Endothelial cell (in vitro differentiated cells): ENCODE data around the gene ISX. TPM values are rescaled to one million over a fixed set of nuclear protein-coding genes. Genes with fewer than 3 reads are reported as not detected.

Experiments used
- DNase-seq: peaks from one replicate; pipeline ENCODE4 v3.0.0; 2021; ENCODE audit warnings: low spot score
- H3K27ac Mint-ChIP-seq: one replicate; pipeline ENCODE4 v1.8.0; 2021; ENCODE audit warnings: mixed read lengths, inconsistent platforms; ENCODE audit not compliant: unreplicated experiment
- H3K27me3 Mint-ChIP-seq: one replicate; pipeline ENCODE4 v1.8.0; 2021; ENCODE audit warnings: mild to moderate bottlenecking, moderate library complexity, mixed read lengths, inconsistent platforms; ENCODE audit not compliant: unreplicated experiment
- H3K36me3 Mint-ChIP-seq: one replicate; pipeline ENCODE4 v1.8.0; 2021; ENCODE audit warnings: mild to moderate bottlenecking, low read depth, mixed read lengths, inconsistent platforms; ENCODE audit not compliant: unreplicated experiment
- H3K4me1 Mint-ChIP-seq: one replicate; pipeline ENCODE4 v1.8.0; 2021; ENCODE audit warnings: mild to moderate bottlenecking, mixed read lengths, inconsistent platforms; ENCODE audit not compliant: unreplicated experiment
- H3K4me3 Mint-ChIP-seq: one replicate; pipeline ENCODE4 v1.8.0; 2021; ENCODE audit warnings: mild to moderate bottlenecking, mixed read lengths, inconsistent platforms; ENCODE audit not compliant: unreplicated experiment
- H3K9me3 Mint-ChIP-seq: one replicate; pipeline ENCODE4 v1.8.0; 2021; ENCODE audit warnings: mixed read lengths, inconsistent platforms; ENCODE audit not compliant: unreplicated experiment
- total RNA-seq: library from RNA; stranded (reverse); fragmentation: NEBNext Ultra II Directional; extraction: Animal tissue kit (Norgen Biotek cat#: 25700); gene quantifications from one replicate; pipeline ENCODE4 v1.2.1, GENCODE V29; 2021; ENCODE audit not compliant: unreplicated experiment
- TF ChIP-seq, protein P1 (sequence below): fragments of 200-600 bp; sonication (generic); IDR thresholded peaks from one replicate; pipeline ENCODE4 v1.5.0; 2021; ENCODE audit warnings: antibody characterized with exemption; ENCODE audit not compliant: unreplicated experiment

ISX gene
- total RNA-seq, 1 donor from 2014 or later = not detected

DNA sequence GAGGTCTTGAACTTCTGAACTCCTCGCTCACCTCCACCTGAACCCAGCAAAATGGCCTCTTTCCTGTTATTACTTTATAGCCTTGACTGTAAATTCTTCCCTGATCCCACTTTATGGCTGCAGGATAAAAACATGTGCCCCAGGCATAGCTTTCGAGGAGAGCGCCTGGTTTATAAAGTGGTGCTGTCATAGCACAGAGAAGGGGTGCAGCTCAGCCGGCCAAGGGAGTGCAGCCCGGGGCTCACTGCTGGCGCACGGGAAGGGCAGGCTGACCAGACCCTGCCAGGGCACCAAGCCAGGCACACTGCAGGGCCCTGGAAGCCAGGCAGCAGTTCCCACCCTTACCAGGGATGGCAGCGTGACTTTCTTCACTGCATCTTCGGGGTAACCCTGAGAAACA is 50.9 kb downstream of the ISX start:
- H3K4me1 Mint-ChIP-seq = no peaks in the 10 kb centered on the region
- no peak overlapping the region for H3K4me3 Mint-ChIP-seq
- H3K9me3 Mint-ChIP-seq = no peaks in the 10 kb centered on the region
- DNase-seq = no peak
- H3K27me3 Mint-ChIP-seq = peaks cover 8% of the 10 kb centered on the region
- no peak overlapping the region for H3K27ac Mint-ChIP-seq
- TF ChIP-seq, protein P1, sequence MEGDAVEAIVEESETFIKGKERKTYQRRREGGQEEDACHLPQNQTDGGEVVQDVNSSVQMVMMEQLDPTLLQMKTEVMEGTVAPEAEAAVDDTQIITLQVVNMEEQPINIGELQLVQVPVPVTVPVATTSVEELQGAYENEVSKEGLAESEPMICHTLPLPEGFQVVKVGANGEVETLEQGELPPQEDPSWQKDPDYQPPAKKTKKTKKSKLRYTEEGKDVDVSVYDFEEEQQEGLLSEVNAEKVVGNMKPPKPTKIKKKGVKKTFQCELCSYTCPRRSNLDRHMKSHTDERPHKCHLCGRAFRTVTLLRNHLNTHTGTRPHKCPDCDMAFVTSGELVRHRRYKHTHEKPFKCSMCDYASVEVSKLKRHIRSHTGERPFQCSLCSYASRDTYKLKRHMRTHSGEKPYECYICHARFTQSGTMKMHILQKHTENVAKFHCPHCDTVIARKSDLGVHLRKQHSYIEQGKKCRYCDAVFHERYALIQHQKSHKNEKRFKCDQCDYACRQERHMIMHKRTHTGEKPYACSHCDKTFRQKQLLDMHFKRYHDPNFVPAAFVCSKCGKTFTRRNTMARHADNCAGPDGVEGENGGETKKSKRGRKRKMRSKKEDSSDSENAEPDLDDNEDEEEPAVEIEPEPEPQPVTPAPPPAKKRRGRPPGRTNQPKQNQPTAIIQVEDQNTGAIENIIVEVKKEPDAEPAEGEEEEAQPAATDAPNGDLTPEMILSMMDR = no peak
- no peaks in the 10 kb centered on the region for H3K36me3 Mint-ChIP-seq

DNA sequence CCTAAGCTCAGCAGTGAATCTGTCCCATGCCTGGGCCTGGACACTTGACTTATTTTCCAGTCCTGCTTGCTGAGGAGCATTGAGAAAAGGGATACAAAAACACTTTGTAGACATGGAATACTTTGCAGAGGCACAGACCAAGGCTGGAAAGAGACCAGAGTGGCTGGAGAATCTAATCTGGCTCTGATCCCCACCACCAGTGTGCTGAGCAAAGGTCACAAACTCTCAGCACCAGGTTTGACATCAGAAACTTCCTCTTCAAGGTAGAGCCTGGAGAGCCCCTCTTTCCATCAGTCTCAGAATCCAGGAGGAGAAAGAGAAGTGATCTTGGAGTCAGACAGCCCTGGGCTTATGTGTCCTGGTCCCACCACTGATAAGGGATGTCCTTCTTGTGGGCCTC is 53.5 kb downstream of the ISX start:
- Mint-ChIP-seq H3K4me3 (no peak overlapping the region), H3K27me3 (peaks cover 10% of the 10 kb centered on the region), H3K27ac (no peak overlapping the region), H3K9me3 (no peaks in the 10 kb centered on the region), H3K36me3 (no peaks in the 10 kb centered on the region), H3K4me1 (no peaks in the 10 kb centered on the region)
- TF ChIP-seq, protein P1 = no peak
- no peak for DNase-seq

GRCh38 chr22:35124691-35125219 is 58.8 kb downstream of the ISX start:
- H3K27me3 Mint-ChIP-seq = peaks cover 2% of the 10 kb centered on the region
- H3K4me3 Mint-ChIP-seq = no peak overlapping the region
- no peaks in the 10 kb centered on the region for H3K4me1 Mint-ChIP-seq
- TF ChIP-seq, protein P1 = no peak
- DNase-seq = no peak
- H3K36me3 Mint-ChIP-seq = no peaks in the 10 kb centered on the region
- H3K27ac Mint-ChIP-seq = no peak overlapping the region
- no peaks in the 10 kb centered on the region for H3K9me3 Mint-ChIP-seq

GRCh38 chr22:35126993-35127392 is 61.0 kb downstream of the ISX start:
- Mint-ChIP-seq H3K27me3 (peaks cover 2% of the 10 kb centered on the region), H3K9me3 (no peaks in the 10 kb centered on the region), H3K36me3 (no peaks in the 10 kb centered on the region), H3K4me1 (peaks cover 12% of the 10 kb centered on the region), H3K27ac (no peak overlapping the region), H3K4me3 (no peak overlapping the region)
- no peak for DNase-seq
- TF ChIP-seq, protein P1 = no peak

- Mint-ChIP-seq H3K27ac (no peak overlapping the region), H3K4me1 (peaks cover 12% of the 10 kb centered on the region), H3K4me3 (no peak overlapping the region), H3K36me3 (no peaks in the 10 kb centered on the region), H3K9me3 (no peaks in the 10 kb centered on the region), H3K27me3 (peaks cover 2% of the 10 kb centered on the region)
- no peak for DNase-seq
- TF ChIP-seq, protein P1 = no peak
Observed at GRCh38 chr22:35128637-35129036, 62.7 kb downstream of the ISX start.
